PFSK-1 (cell line): ENCODE measurements around the gene VASH2.

ENCODE experiments used
- POLR2AphosphoS5 ChIP-seq: IDR thresholded peaks from 2 replicates; pipeline ENCODE4 v1.6.1; 2012; ENCODE audit warnings: low read depth, mild to moderate bottlenecking, control low read depth, low read length, moderate library complexity
- SIN3A ChIP-seq: IDR thresholded peaks from 2 replicates; pipeline ENCODE4 v1.6.1; 2012; ENCODE audit warnings: mild to moderate bottlenecking, low read length, moderate library complexity, borderline replicate concordance; ENCODE audit not compliant: insufficient read depth

DNA sequence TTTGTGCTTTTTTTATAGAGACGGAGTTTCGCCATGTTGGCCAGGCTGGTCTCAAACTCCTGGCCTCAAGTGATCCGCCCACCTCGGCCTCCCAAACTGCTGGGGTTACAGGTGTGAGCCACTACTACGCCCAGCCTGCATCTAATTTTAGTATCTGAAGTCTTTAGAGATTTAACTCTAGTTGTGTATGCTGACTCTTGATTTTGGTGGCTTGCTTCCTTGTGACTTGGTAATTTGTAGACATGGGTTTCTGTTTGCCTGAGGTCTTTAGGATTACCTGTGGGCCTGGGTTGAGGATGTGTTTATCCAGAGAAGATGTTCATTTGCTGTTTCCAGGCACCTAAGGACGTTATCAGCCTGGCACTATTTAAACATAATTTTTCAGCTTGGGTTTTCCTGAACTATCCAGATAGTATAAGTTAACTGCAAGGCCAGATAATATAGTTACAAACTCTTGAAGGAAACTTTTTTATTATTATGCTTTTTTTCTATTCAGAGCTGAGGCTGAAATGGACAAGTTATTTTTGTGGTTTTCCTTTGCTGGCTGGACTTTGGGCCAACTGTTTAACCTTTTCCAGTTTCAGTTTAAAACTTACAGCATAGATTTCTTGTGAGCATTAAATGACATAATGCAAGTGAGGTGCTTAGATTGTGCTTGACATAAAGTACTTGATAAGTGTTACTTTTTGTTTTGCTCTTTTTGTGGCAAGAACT, 7.5 kb upstream of the VASH2 start:
- TF ChIP-seq SIN3A (no peak), POLR2AphosphoS5 (no peak)
